Suppressor macrophage treated with lipopolysaccharide for 4 hours (primary cell): ENCODE data around the gene ADGRF4.
"Not testable (repeated sequence)": the region's sequence is repeated elsewhere in the genome, so short reads cannot be mapped to it uniquely, and the experiment has no call there.

Experiments used
- DNase-seq: peaks from one replicate; pipeline ENCODE4 v3.0.0-alpha.2; 2020

Gene ADGRF4

GRCh38 chr6:47736083-47736700 lies 37.8 kb downstream of the ADGRF4 start:
- DNase-seq = no peak

DNA sequence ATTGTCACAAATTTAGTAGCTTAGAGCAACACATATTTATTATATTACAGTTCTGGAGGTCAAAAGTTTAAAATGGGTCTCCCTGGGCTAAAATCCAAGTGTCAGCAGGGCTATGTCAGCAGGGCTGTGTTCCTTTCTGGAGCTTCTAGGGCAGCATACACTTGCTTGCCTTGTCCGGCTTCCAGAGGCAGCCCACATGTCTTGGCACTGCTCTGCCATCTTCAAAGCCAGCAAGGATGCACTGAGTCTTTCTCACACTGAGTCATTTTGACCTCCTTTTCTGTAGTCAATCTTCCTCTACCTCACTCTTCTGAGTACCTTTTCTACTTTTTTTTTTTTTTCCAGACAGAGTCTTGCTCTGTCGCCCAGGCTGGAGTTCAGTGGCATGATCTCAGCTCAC lies 39.0 kb downstream of the ADGRF4 start:
- no peak for DNase-seq

- DNase-seq = no peak
Observed at GRCh38 chr6:47740714-47741113, 42.3 kb downstream of the ADGRF4 start.

DNA sequence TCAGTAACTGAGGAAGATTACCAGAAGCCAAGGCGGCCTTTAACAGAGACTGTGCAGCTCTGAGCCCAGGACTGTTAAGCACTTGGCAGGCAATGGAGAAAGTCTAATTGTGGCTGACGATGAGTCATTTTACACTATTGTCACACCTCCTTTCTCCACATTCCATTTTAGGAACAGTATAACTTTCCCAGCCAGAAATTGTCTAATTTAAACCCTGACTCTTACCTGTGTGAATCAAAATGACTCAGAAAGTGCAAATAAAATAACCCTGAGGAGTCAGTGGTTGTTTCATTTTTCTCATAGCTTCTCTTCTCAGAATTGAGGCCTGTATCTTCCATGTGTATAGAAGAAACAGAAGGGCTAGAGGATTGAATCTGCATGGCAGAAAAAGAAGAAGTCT lies 43.4 kb downstream of the ADGRF4 start:
- DNase-seq = no peak

GRCh38 chr6:47743744-47744143 lies 45.4 kb downstream of the ADGRF4 start:
- DNase-seq = no peak

- not testable (repeated sequence) for DNase-seq
Observed at GRCh38 chr6:47745269-47745668, 46.9 kb downstream of the ADGRF4 start.

DNA sequence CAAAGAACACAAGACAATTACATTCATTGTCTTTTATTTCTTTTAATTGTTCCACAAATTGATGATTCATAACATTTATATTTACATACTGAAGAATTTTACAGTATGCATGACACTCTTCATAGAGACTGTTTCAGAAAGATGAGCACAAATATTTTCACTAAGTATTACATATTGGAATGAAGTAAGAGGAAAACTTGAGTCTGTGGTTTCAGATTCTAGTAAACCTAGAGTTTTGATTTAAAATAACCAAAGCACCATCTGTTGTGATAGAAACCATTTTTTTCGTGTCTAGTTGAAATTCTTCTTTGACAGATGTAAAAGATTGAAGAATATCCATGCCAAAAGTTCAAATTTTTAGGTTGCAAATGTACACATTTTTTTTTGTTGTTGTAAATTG lies 51.4 kb downstream of the ADGRF4 start:
- no peak for DNase-seq

- DNase-seq = no peak
Observed at GRCh38 chr6:47752801-47753200, 54.4 kb downstream of the ADGRF4 start.

DNA sequence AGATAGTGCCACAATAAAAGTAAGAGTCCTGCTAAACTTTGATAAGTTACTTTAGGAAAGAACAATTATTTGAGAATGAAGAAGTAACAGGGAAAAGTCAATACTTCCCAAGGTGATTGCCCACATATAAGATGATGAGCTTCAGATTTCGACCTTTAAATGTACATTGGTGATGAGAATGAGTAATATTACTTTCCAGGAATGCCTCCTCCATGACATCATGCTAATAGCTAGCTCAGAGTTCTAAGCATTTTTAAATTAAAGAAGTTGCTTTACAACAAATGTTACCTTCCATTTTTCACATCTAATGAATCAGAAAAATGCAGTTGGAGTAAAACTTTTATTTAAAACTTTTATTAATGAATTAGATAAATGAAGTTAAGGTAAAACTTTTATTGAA lies 61.0 kb downstream of the ADGRF4 start:
- no peak for DNase-seq

DNA sequence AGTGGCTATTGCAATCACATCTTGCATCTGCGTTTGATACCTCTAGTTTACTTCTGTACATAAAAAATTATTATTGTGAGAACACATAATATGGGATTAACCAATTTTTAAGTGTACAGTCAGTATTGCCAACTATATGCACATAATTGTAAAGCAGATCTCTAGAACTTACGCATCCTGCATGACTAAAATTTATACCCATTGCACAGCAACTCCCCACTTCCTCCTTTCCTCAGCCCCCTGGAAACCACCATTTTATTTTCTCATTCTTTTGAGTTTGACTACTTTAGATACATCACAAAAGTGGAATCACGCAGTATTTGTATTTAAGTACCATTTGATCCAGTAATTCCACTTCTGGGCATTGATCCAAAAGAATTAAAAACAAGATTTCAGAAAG lies 64.1 kb downstream of the ADGRF4 start:
- DNase-seq = no peak

DNA sequence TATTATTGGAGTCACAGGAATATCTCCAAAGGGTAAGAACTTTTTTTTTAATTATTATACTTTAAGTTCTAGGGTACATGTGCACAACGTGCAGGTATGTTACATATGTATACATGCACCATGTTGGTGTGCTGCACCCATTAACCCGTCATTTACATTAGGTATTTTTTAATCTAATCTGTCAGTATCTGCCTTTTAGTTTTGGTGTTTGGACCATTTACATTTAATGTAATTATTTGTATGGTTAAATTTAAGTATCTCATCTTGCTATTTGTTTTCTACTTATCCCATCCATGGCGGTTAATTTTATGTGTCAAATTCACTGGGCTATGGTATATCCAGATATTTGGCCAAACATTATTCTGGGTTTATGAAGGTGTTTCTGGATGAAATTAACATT lies 68.1 kb downstream of the ADGRF4 start:
- no peak for DNase-seq

GRCh38 chr6:47767102-47767501 lies 68.7 kb downstream of the ADGRF4 start:
- no peak for DNase-seq

- no peak for DNase-seq
Observed at GRCh38 chr6:47769982-47770381, 71.6 kb downstream of the ADGRF4 start.
